ENCODE data around the gene TLR10. TPM values are rescaled to one million over a fixed set of nuclear protein-coding genes. Genes with fewer than 3 reads are reported as not detected.
"Not testable (repeated sequence)": the region's sequence is repeated elsewhere in the genome, so short reads cannot be mapped to it uniquely, and the experiment has no call there.

Gene TLR10, protein sequence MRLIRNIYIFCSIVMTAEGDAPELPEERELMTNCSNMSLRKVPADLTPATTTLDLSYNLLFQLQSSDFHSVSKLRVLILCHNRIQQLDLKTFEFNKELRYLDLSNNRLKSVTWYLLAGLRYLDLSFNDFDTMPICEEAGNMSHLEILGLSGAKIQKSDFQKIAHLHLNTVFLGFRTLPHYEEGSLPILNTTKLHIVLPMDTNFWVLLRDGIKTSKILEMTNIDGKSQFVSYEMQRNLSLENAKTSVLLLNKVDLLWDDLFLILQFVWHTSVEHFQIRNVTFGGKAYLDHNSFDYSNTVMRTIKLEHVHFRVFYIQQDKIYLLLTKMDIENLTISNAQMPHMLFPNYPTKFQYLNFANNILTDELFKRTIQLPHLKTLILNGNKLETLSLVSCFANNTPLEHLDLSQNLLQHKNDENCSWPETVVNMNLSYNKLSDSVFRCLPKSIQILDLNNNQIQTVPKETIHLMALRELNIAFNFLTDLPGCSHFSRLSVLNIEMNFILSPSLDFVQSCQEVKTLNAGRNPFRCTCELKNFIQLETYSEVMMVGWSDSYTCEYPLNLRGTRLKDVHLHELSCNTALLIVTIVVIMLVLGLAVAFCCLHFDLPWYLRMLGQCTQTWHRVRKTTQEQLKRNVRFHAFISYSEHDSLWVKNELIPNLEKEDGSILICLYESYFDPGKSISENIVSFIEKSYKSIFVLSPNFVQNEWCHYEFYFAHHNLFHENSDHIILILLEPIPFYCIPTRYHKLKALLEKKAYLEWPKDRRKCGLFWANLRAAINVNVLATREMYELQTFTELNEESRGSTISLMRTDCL
- 0.59 TPM for total RNA-seq

DNA sequence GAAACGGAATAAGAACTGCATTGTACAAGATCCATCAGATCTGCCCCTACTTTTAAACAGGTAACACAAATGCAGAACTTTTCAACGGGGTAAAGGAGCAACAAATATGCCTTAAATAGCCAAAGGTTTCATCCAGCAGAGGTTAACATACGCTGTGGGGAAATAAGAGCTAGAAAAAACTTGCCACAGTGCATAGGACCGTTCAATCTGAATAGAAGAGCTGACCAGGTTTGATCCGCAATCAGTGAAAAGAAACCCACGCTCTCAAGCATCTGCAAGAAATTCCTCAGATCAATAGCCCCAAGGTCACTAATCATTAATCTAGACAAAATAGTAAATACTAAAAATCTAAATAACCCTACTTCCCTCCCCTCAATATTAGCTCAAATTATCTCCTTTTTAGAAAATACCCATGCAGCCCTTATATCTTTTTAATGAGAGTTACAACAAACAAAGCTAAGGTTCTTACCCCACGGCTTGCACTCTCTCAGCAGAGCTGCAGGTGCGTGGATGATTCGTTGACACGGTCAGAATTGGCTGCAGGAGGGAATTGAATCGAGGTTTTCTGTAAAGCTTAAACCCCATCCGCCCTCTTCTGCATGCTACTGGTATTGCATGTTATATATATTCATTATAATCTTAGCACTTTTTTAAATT is at the start of gene TLR10:
TSS of gene TLR10 (minus strand) at position 539 of the 657 bp plus-strand sequence. CDS start 7,400 bp downstream, outside the sequence.
- DNase-seq: no peak

DNA sequence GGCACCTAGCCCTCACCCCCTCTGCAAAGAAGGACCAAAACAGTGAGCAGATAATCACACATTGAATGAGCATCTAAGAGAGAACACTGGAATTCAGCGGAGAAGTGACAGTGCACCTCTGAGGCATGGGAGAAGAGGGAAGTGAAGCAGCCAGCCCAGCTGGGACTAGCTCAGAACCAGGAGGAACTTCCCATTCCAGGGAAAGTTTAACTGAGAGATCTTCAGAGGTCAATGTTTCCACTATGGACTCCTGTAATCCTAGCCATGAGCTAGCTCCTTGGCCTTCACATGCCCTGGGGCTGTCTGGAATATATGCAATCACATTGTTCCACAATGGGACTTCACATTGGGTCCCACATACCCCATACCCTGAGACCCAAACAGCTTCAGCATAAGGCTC is 49.4 kb upstream of the TLR10 start:
- DNase-seq: no peak

DNA sequence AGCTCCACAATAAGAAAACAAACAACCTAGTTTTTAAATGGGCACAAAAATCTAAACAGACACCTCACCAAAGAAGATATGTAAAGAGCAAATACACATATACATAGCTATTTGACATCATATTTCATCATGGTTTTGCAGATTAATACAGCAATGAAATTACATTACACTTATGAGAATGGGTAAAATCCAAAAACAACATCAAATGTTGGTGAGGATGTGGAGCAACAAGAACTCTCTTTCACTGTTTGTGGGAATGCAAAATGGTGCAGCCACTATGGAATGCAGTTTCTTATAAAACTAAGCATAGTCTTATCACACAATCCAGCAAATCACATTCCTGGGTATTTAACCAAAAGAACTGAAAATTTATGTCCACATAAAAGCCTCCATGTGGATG is 48.9 kb upstream of the TLR10 start:
- no peak for DNase-seq

DNA sequence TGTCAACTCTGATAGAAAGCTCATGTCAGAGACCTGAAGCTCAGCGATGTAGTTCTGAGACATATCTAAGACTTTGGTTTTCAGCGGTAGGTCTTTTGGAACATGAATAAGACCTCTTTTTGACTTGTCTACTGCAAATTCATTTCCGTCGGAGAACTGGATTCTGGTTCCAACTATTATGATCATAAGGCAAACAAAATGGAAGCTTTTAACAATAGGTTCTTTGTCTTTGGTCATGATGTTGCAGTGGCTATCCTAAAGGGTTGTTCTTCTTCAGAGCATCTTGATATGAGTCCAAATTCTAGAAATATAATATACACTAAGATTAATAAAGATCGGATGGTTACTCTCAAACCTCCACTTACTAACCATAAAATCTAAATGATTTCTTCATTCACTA is 46.4 kb upstream of the TLR10 start:
- DNase-seq: no peak

DNA sequence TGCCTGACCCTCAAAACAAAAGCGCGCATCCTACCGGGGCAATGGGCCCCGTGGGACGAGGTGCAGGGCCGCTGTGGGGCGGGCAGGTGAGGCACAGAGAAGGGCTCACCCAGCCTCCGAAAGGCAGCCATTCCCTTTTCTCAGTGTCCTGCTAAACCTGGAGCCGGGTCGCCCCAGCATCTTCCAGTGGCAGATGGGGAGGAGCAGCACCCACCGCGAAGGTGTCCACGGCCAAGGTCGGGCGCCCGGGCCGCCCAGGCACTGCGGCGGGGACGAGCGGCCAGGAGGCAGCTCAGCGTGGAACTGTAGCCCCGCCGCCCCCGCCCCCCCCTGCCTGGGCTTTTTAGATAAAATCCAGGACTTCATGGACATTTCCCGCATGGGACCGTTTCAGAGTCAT is 41.0 kb upstream of the TLR10 start:
- DNase-seq: no peak

DNA sequence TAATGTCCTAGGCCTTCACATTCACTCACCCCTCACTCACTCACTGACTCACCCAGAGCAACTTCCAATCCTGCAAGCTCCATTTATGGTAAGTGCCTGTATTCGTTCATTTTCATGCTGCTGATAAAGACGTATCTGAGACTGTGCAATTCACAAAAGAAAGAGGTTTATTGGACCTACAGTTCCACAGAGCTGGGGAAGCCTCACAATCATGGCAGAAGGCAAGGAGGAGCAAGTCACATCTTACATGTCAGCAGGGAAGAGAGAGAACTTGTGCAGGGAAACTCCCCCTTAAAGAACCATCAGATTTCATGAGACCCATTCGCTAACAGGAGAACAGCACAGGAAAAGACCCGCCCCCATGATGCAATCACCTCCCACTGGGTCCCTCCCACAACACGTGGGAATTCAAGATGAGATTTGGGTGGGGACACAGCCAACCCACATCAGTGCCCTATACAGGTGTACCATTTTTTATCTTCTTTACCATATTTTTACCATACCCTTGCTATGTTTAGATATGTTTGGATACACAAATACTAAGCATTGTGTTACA is 40.0 kb upstream of the TLR10 start:
- no peak for DNase-seq

DNA sequence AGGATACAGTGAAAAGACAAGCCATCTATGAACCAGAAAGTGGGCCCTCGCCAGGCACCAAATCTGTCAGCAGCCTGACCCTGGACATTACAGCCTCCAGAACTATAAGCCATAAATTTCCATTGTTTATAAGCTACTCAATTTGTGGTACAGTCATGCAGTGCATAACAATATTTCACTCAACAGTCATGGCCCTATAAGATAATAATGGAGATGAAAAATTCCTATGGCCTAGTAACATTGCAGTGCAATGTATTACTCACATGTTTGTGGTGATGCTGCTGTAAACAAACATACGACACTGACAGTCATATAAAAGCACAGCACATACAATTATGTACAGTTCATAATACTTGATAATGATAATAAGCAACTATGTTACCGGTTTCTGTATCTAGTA is 38.9 kb upstream of the TLR10 start:
- no peak for DNase-seq

DNA sequence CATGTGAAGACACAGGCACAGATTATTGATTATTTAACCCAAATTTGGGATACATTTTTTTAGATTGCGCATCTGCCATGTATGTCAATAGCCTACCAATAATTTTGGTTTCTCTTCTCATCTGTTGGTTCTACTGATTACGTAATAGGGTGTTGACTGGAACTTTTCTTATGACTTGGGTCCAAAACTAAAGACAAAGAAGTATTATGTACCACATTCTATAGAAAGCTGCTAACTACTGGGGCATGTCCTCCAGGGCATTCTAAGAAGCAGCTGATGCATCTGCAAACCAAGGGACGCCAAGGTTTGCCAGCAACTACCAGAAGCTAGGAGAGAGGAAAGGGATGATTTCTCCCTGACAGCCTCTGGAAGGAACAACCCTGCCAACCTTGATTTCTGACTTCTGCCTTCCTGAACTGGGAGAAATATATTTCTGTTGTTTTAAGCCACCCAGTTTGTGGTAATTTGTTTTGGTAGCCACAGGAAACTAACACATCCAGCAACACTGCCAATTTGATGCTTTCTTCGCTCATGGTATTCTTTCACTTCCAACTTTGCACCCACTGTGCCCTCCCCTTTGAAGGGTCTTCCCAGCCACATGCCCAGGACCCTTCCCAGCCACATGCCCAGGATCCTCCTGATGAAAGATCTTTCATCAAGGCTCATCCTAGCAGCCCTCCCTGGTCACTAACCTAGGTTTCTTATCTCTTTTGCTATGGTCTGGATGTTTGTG is 37.7 kb upstream of the TLR10 start:
- DNase-seq: no peak

DNA sequence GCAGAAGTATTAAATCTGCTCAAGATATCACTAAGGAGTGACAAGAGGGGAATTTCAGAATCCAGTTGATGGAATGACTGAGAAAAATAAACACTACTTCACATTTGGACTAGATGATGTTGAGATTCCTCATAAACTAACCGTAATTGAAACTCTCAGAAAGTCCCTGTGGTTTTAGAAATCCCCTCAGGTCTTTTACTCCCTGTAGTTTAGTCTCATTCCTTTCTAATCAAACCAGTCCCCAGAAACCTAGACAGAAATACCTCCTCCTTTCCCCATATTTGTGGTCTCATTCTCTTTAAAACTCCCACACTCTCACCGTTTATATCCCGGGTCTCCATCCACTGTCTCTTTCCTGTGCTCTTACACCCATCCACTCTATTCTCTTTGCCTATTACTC is 36.8 kb upstream of the TLR10 start:
- no peak for DNase-seq

DNA sequence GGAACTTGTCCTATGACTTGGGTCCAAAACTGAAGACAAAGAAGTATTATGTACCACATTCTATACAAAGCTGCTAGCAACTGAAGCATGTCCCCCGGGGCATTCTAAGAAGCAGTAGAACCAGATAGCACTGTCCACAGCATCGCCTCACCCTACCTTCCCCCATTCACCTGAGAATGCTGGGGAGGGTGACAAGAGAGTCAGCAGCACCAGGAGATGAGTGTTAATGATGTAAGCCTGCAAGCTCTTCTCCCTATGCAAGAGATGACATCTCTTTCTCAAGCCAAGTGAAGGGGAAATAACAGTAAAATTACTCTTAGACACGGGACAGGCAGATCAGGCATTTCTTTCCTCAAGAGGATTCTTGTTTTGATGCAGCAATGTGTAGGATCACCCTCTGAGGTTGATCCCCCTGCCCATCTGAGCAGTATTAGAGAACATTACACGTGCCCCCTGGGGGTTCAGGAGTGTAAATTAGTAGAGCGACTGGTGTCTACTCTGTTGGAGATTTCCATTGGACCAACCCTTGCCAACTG is 35.7 kb upstream of the TLR10 start:
- no peak for DNase-seq

DNA sequence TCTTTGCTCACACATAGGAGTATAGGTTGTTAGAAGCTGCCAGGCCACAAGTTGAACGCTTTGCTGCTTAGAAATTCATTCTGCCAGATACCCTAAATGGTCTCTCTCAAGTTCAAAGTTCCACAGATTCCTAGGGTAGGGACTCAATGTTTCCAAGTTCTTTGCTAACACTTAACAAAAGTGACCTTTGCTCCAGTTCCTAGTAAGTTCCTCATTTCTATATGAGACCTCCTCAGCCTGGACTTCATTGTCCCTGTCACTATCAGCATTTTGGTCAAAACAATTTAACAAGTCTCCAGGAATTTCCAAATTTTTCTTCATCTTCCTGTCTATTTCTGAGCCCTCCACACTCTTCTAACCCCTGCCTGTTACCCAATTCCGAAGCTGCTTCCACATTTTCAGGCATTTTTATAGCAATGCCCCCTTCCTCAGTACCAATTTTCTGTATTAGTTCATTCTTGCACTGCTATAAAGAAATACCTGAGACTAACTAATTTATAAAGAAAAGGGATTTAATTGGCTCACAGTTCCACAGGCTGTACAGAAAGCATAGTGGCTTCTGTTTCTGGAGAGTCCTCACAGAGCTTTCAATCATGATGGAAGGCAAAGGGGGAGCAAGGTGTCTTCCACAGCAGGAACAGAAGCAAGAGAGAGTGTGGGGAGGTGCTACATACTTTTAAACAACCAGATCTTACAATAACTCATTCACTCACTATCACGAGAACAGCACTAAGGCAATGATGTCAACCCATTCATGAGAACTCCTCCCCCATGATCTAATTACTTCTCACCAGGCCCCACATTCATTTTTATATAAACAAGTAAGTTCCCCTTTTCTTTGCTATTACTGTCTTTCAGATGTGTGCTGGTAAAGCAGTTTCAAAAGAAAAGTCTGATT is 33.3 kb upstream of the TLR10 start:
- DNase-seq: peak; percentile 36

DNA sequence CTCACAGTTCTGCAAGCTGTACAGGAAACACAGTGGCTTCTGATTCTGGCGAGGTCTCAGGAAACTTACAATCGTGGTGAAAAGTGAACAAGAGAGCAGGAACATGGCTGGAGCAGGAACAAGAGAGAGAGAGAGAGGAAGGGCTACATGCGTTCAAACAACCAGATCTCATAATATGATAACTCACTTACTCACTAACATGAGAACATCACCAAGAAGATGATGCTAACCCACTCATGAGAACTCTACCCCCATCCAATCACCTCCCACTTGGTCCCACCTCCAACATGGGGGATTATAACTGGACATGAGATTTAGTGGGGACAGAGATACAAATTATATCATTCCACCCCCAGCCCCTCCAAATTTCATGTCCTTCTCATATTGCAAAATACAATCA is 31.6 kb upstream of the TLR10 start:
- no peak for DNase-seq

DNA sequence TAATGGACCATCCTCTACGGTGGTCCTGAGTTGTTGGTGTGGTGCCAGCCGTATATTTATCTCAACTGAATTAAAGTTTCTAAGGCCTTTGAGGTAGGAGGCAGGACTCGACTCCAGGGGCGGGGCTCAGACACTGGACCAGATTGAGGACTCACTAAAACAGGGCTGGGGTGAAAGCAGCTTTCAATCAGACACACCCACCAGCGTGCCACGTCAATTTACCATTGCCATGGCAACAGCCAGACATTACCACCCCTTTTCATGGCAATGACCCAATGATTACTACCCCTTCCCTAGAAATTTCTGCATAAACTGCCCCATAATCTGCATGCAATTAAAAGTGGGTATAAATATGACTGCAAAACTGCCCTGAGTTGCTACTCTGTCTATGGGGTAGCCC is 28.5 kb upstream of the TLR10 start:
- no peak for DNase-seq

DNA sequence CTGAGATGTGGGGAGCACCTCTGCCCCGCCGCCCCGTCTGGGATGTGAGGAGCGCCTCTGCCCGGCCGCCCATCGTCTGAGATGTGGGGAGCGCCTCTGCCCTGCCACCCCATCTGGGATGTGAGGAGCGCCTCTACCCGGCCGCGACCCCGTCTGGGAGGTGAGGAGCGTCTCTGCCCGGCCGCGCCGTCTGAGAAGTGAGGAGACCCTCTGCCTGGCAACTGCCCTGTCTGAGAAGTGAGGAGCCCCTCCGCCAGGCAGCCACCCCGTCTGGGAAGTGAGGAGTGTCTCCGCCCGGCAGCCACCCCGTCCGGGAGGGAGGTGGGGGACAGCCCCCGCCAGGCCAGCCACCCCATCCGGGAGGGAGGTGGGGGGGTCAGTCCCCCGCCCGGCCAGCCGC is 24.7 kb upstream of the TLR10 start:
- DNase-seq: not testable (repeated sequence)

DNA sequence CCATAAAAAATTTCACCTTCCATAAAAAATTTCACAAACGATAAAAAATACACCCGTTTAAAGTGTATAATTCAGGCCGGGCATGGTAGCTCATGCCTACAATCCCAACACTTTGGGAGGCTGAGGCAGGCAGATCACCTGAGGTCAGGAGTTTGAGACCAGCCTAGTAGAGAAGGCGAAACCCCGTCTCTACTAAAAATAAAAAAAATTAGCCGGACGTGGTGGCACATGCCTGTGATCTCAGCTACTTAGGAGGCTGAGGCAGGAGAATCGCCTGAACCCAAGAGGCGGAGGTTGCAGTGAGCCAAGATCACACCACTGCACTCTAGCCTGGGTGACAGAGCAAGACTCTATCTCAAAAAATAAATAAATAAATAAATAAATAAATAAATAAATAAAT is 23.5 kb upstream of the TLR10 start:
- DNase-seq: not testable (repeated sequence)

DNA sequence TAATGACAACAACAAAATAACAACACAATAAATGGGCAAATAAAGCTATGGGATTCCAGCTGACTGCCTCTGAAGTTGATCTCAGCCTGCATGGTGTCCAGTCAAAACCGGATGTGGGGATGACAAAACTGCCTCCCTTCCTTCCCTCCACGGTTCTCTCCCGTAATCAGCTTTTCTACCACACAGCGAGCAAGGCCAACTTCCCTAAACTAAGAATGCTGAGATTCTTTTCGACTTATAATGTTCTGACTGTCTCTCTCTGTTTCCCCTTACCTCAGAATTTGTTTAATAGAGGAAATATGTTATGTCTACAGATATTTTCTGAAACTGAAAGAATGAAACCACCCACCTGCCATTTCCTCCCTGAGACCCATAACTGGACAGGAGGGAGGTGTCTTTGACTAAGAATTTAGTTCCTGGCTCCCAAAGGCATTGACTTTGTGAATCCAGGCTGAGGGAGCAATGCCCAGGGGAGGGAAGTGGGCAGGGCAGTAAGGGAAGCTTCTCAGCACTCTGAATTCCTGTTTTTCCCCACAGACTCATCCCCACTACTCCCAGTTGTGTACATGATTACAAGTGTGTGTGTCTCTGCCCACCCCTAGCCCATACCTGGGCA is 22.8 kb upstream of the TLR10 start:
- DNase-seq: no peak

DNA sequence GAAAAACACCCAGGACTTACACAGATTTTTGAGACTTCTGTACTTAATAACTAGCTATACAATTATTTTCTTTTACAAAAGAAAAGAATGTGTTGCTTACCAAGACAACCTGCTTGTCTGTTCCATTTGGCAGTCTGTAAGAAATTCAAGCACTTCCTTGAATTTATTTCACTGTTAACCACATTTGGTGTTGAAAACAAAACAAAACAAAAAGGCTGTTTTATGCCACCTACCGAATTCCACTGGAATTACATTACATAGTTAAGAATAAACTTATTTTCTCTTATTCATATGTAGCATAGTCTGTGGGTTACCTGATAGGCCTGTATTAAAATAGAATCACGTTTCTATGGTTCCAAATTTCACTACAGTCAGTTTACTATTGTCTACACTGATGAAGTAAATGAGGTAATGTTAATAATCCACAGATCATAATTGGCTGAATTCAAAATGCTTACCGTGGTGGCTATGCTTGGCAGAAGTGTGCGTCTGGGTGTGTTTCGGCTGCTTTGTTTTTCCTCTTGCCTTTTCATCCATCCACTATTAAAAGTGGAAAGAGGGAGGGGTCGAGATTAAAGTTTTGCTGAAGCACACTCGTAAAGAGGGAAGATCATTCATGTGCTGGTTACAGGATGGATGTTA is 22.0 kb upstream of the TLR10 start, which contains the start of gene TLR1:
TSS of gene TLR1 (minus strand) at position 138 of the 642 bp plus-strand sequence. CDS start 5,960 bp downstream, outside the sequence.
- peak; percentile 57 for DNase-seq

DNA sequence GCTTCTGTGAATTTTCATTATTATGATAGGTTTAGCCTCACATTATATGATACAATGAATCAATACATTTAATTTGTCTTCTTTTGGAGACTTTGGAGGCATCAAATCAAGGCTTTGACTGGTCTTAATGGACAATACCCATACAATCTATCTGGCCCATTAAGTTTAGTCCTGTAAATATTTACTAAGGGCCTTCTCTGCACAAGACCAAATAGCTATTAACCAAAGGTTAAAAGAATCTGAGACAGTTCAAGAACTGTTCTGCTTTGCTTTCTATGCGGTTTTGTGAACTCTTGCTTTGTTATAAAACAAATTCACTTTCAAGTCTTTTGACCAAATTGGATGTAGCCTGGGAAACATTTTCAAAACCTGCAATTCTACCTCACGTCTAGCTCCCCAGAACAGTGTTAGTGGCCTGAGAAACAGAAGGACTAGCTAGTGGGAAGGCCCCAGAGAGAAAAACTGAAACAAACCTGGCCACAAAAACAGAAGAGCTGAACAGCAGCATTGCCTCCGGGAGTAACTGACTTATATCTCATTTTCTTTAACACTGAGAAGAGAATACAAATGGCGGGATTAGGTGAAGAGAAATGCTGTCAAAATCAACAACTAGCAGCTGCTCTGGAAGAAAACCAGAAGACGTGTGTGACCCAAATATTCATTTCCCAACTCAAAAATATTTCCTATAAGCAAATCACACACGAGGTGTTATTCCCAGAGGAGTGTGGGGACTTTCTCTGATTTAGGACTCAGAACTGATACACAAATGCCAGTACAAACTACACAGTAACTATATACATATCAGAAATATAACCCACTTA is 21.3 kb upstream of the TLR10 start:
- DNase-seq: no peak
